ENCODE measurements around the gene CEP170.
"Not testable (repeated sequence)": the region's sequence is repeated elsewhere in the genome, so short reads cannot be mapped to it uniquely, and the experiment has no call there.

Gene CEP170

DNA sequence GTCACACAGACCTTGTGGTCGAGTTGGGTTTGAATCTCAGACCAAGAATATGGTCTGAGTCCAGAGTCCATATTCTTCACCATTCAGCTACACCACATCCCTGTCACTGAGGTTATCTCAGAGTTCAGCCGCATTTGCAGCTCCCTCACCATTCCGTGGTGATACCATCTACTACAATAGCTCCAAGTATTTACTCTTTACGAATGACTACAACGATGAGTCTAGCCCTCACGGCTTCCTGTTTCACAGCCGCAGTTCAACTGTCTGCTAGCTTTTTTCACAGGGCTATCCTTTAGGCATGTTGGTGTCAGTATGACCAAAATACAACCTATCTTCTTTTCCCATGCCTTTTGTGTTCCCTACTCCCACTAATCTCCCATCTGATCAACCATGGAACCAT is 104.2 kb downstream of the CEP170 start:
- not testable (repeated sequence) for DNase-seq

GRCh38 chr1:243149120-243149519 is 106.0 kb downstream of the CEP170 start:
- DNase-seq, result not testable (repeated sequence)

DNA sequence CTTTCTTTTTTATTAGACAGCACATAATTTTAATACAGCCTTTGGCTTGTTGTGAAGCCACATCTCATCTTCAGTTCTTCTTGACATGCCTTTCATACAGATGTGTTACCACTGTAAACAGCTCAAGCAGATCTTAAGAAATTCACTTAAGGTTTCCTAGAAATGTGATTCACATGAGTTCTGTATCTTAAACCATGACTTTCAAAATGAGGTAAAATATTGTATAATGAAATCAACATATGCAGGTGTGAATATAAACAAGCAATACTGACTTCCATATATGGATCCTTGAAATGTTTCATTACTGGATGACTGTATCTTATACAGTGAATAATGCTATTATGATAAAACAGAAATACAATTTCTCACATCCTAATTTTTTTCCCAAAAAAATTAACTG is 107.7 kb downstream of the CEP170 start:
- DNase-seq, result not testable (repeated sequence)

- DNase-seq, result not testable (repeated sequence)
Measured at GRCh38 chr1:243140498-243140897, 114.6 kb downstream of the CEP170 start.

GRCh38 chr1:243122876-243123409 is 132.1 kb downstream of the CEP170 start:
- DNase-seq, result peak in 1 of 2 experiments; percentile 13

GRCh38 chr1:243121939-243122338 is 133.1 kb downstream of the CEP170 start:
- DNase-seq, result not testable (repeated sequence)

DNA sequence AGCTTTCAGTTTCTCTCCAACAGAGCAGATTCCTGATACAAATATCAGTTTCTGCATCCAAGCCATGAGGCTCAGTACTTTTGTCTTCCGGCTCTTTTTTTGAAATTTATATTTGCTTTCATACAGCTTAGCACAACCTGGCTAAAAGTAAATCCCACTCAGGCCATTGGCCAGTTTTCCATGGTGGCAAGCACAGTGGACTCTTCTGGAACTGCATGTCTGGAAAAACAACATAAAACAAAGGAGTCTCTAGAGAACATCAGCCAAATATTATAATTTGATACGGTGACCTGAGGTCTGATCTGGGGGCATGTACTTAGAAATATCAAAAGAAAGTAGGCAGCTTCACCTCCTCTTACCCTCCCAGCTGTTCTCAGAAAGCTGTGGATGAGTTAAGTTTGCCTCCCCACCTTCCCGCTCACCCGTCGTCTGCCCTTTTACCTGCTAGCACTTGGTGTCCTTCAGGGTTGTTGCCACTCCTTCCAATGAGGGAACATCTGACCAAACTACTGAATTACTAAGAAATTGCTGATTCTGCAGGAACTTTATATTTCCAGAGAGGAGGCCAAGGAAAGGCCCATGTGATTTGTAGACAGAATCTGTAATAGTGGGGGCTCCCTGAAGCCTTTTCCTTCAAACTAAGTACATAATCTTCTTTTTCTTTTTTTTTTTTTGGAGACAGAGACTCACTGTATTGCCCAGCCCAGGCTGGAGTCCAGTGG is 136.3 kb downstream of the CEP170 start:
- DNase-seq, result not testable (repeated sequence)

GRCh38 chr1:243116187-243116586 is 138.9 kb downstream of the CEP170 start:
- not testable (repeated sequence) for DNase-seq

DNA sequence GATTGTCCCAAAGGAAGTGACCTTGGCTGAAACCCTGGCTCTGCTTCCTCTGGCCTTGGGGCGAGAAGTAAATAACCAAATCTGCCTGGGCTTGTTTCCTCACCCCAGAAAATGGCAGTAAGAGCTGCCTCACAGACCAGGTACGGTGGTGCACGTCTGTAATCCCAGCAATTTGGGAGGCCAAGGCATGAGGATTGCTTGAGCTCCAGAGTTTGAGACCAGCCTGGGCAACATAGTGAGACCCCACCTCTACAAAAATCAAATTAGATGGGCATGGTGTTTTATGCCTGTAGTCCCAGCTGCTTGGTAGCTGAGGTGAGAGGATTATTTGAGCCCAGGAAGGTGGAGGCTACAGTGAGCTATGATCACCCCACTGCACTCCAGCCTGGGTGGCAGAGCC is 140.3 kb downstream of the CEP170 start:
- DNase-seq, result not testable (repeated sequence)

- DNase-seq, result peak in 1 of 2 experiments; percentile 47
Measured at GRCh38 chr1:243114059-243114713, 140.9 kb downstream of the CEP170 start.

DNA sequence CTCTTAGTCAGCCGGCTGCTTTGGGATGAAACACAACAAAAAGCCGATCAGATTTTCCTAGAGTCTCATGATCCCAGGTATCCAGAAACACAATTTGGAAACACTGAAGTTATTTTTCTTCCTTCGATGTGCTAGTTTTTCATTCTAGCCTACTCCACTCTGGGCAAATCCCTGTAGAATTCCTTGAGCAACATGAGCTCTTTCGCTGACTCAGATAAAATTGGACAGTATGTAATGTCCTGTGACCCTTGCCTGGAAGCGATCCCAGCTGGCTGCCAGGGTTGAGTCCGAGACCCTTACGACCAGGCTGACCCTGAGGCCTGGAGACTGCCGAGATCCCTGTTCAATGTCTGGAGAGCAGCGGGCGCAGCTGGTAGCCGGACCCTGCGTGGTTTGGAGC is 147.9 kb downstream of the CEP170 start:
- DNase-seq, result not testable (repeated sequence)

GRCh38 chr1:243105652-243106332 is 149.3 kb downstream of the CEP170 start:
- DNase-seq, result not testable (repeated sequence)

DNA sequence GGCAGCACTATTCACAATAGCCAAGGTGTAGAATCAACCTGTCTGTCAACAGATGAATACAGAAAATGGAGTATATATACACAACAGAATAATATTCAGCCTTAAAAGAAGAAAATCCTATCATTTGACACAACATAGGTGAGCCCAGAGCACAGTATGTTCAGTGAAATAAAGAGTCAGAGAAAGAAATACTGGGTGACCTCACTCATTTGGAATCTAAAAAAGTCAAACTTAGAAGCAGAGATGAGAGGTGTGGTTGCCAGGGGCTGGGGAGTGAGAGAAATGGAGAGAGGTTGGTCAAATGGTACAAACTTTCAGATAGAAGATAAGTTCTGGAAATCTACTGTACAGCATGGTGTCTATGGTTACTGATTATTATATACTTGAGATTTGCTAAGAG is 150.0 kb downstream of the CEP170 start:
- not testable (repeated sequence) for DNase-seq

- DNase-seq, result not testable (repeated sequence)
Measured at GRCh38 chr1:243104452-243104851, 150.6 kb downstream of the CEP170 start.

GRCh38 chr1:243101551-243102050 is 153.5 kb downstream of the CEP170 start:
- DNase-seq, result not testable (repeated sequence)

DNA sequence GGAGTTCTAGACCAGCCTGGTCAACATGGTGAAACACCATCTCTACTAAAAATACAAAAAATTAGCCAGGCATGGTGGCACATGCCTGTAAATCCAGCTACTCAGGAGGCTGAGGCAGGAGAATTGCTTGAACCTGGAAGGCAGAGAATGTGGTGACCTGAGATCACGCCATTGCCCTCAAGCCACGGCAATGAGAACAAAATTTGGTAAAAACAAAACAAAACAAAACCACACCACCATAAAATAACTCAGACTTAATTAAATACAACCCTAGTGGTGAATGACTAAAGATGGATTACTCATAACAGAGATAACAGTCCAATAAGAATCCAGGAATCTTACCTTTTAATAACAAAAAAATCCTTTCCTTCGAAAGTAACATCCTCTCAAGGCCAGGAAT is 167.7 kb downstream of the CEP170 start:
- DNase-seq, result not testable (repeated sequence)
